Measurements from ENCODE around the gene SRMS.

GRCh38 chr20:63539441-63540370 is 7.8 kb downstream of the SRMS start:
- TF ChIP-seq EZH2 (IDR thresholded peaks at IDR 0.05): no peak
- TF ChIP-seq POLR2AphosphoS5 (IDR thresholded peaks at IDR 0.05; ENCODE audit: borderline replicate concordance, low read depth, low read length): no peak
- TF ChIP-seq FOXP2 (optimal IDR thresholded peaks at IDR 0.05; ENCODE audit: control extremely low read depth, extremely low read length, insufficient read depth): no peak
